Body of pancreas (tissue), 4 donors: ENCODE measurements around the gene TLCD3A.
A peak's percentile ranks its signal among the peaks of the same experiment; 100 is the strongest.

Source experiments
- CTCF ChIP-seq, 7 experiments: fragments of 450-650 bp in 4 of 7; fragments of 200-600 bp in 3 of 7; sonication (generic) in 3 of 7; IDR thresholded peaks; one replicate each; pipeline ENCODE4 v1.5.1; 2016 to 2019; ENCODE audit warnings: antibody characterized with exemption in 7 of 7
- POLR2A ChIP-seq, 3 donors: fragments of 450-650 bp; IDR thresholded peaks; one replicate each; pipeline ENCODE4 v1.6.1; 2016; ENCODE audit warnings: antibody characterized with exemption in 3 of 3, mild to moderate bottlenecking in 2 of 3

GRCh38 chr17:752002-752619, 19.7 kb downstream of the TLCD3A start, which contains the start of gene GEMIN4:
- TF ChIP-seq POLR2A (IDR thresholded peaks at IDR 0.05) (peak; percentile 62 to 70 (median 70)), CTCF (IDR thresholded peaks at IDR 0.05) (peak; percentile 88 to 98 (median 97))
